ENCODE measurements around the gene LMX1B.

GRCh38 chr9:126658956-126659555 lies 45.3 kb downstream of the LMX1B start:
- TF ChIP-seq CTCF (conservative IDR thresholded peaks at IDR 0.05; ENCODE audit: low read depth, low read length) (no peak), EZH2phosphoT487 (IDR thresholded peaks at IDR 0.05; ENCODE audit: borderline replicate concordance, low read length) (no peak), EZH2 (IDR thresholded peaks at IDR 0.05; ENCODE audit: low read length, unreplicated experiment) (no peak)
